SIG-M5 treated with dmso at 0.1 percent for 504 hours (cell line): ENCODE measurements around the gene ZNF207.
A peak's percentile ranks its signal among the peaks of the same experiment; 100 is the strongest.
"Not testable (repeated sequence)": the region's sequence is repeated elsewhere in the genome, so short reads cannot be mapped to it uniquely, and the experiment has no call there.

ENCODE experiments used
- DNase-seq: peaks from one replicate; lab custom pipeline; 2025; ENCODE audit not compliant: unreplicated experiment; lab: John Stamatoyannopoulos, UW

The ZNF207 gene

GRCh38 chr17:32335046-32335445, 14.9 kb upstream of the ZNF207 start:
- DNase-seq: no peak

GRCh38 chr17:32335687-32336086, 14.3 kb upstream of the ZNF207 start:
- DNase-seq: no peak

- DNase-seq: peak; percentile 63
Observed at GRCh38 chr17:32341141-32341856, 8.7 kb upstream of the ZNF207 start.

- peak; percentile 72 for DNase-seq
Observed at GRCh38 chr17:32341857-32342602, 7.9 kb upstream of the ZNF207 start, which contains the start of gene C17orf75. Gene C17orf75, minus strand, starts transcription at chr17:32342173. Its CDS starts 34 bp downstream, at chr17:32342139.

- no peak for DNase-seq
Observed at GRCh38 chr17:32342603-32343325, 7.2 kb upstream of the ZNF207 start.

GRCh38 chr17:32345951-32346600, 3.9 kb upstream of the ZNF207 start:
- DNase-seq: no peak

GRCh38 chr17:32348483-32348800, 1.5 kb upstream of the ZNF207 start:
- no peak for DNase-seq

- DNase-seq: no peak
Observed at GRCh38 chr17:32349503-32349853, 479 bp upstream of the ZNF207 start.

- DNase-seq: peak; percentile 87
Observed at GRCh38 chr17:32350666-32351418, 885 bp downstream of the ZNF207 start.

- not testable (repeated sequence) for DNase-seq
Observed at GRCh38 chr17:32352734-32353133, 2.8 kb downstream of the ZNF207 start.

- DNase-seq: no peak
Observed at GRCh38 chr17:32355649-32356377, 5.9 kb downstream of the ZNF207 start.

GRCh38 chr17:32356378-32356743, 6.4 kb downstream of the ZNF207 start:
- no peak for DNase-seq

GRCh38 chr17:32356750-32357149, 6.8 kb downstream of the ZNF207 start:
- no peak for DNase-seq

GRCh38 chr17:32357615-32358014, 7.7 kb downstream of the ZNF207 start:
- no peak for DNase-seq

- DNase-seq: no peak
Observed at GRCh38 chr17:32361270-32361669, 11.3 kb downstream of the ZNF207 start.

GRCh38 chr17:32370426-32370825, 20.5 kb downstream of the ZNF207 start:
- no peak for DNase-seq

- DNase-seq: no peak
Observed at GRCh38 chr17:32382526-32383223, 32.7 kb downstream of the ZNF207 start.

- no peak for DNase-seq
Observed at GRCh38 chr17:32383926-32384434, 34.0 kb downstream of the ZNF207 start.

- DNase-seq: peak; percentile 14
Observed at GRCh38 chr17:32385121-32385520, 35.2 kb downstream of the ZNF207 start.
